Gastroesophageal sphincter (tissue), 4 donors: Measurements from ENCODE around the gene RNF215. TPM values are rescaled to one million over a fixed set of nuclear protein-coding genes. Genes with fewer than 3 reads are reported as not detected.
"Not testable (repeated sequence)": the region's sequence is repeated elsewhere in the genome, so short reads cannot be mapped to it uniquely, and the experiment has no call there.

Source experiments
- ATAC-seq: fragments of 150-250 bp; one replicate; pipeline ENCODE4 v1.9.1; 2016; ENCODE audit warnings: mild to moderate bottlenecking, moderate library complexity
- H3K27ac ChIP-seq, 4 donors: fragments of 200-600 bp; sonication (generic) in 3 of 4; 1 replicate in 3 of 4; 2 replicates in 1 of 4; pipeline ENCODE4 v1.5.1; 2016 to 2019
- H3K27me3 ChIP-seq: fragments of 200-600 bp; sonication (generic); one replicate; pipeline ENCODE4 v1.5.1; 2019
- H3K36me3 ChIP-seq, 2 donors: fragments of 200-600 bp; sonication (generic); one replicate each; pipeline ENCODE4 v1.5.1; 2019; ENCODE audit warnings: control low read depth in 1 of 2
- H3K4me1 ChIP-seq, 3 donors: fragments of 200-600 bp; sonication (generic); 1 replicate in 2 of 3; 2 replicates in 1 of 3; pipeline ENCODE4 v1.5.1; 2016 to 2019; ENCODE audit warnings: control low read depth in 2 of 3
- H3K4me3 ChIP-seq, 2 donors: fragments of 200-600 bp; sonication (generic); one replicate each; pipeline ENCODE4 v1.5.1; 2019; ENCODE audit warnings: mild to moderate bottlenecking in 1 of 2, moderate library complexity in 1 of 2
- H3K9me3 ChIP-seq, 3 donors: fragments of 200-600 bp; sonication (generic); one replicate each; pipeline ENCODE4 v1.5.1; 2017 to 2019; ENCODE audit warnings: control low read depth in 2 of 3
- CTCF ChIP-seq, 4 experiments: fragments of 200-600 bp in 2 of 4; fragments of 450-650 bp in 2 of 4; sonication (generic) in 1 of 4; IDR thresholded peaks; one replicate each; pipeline ENCODE4 v1.5.1; 2017 to 2019; ENCODE audit warnings: antibody characterized with exemption in 4 of 4, mild to moderate bottlenecking in 2 of 4, moderate library complexity in 2 of 4
- EP300 ChIP-seq: sonication (generic); formaldehyde crosslinking; IDR thresholded peaks from one replicate; pipeline ENCODE4 v1.6.1; 2017; ENCODE audit warnings: antibody characterized with exemption, mild to moderate bottlenecking
- POLR2A ChIP-seq, 2 donors: fragments of 450-650 bp; IDR thresholded peaks; one replicate each; pipeline ENCODE4 v1.6.1; 2017; ENCODE audit warnings: antibody characterized with exemption in 2 of 2, mild to moderate bottlenecking in 2 of 2, moderate library complexity in 1 of 2
- POLR2AphosphoS5 ChIP-seq: sonication (generic); formaldehyde crosslinking; IDR thresholded peaks from one replicate; pipeline ENCODE4 v1.6.1; 2017; ENCODE audit warnings: antibody characterized with exemption
- WGBS, 2 donors: methylation state at CpG; one replicate each; pipeline ENCODE4 v1.1.5; 2018; ENCODE audit warnings: low coverage in 1 of 2; 5-methylcytosine and 5-hydroxymethylcytosine counted together
- total RNA-seq, 4 donors: library from RNA; depleted of rRNA; stranded (reverse); fragments of >200 nt; gene quantifications; one replicate each; pipeline ENCODE4 v1.1.0, GENCODE V29; 2016

Gene RNF215
- total RNA-seq, 4 donors from 2014 or later, result 10.2 to 13.5 (median 11.7) TPM

- H3K27ac ChIP-seq, result peak overlapping the region in 1 of 4 donors; percentile 5
- no peaks in the 10 kb centered on the region for H3K9me3 ChIP-seq
- H3K4me1 ChIP-seq, result peaks cover 0 to 21% (median 0%) of the 10 kb centered on the region in 3 donors
- WGBS, 2 donors, result 93 to 100% methylated on average over 1 to 3 of the region's 7 CpGs
- peaks cover 13 to 100% of the 10 kb centered on the region in 2 donors for H3K36me3 ChIP-seq
- H3K27me3 ChIP-seq, result no peaks in the 10 kb centered on the region
- no peak for ATAC-seq
- TF ChIP-seq POLR2A (IDR thresholded peaks at IDR 0.05) (no peak), CTCF (IDR thresholded peaks at IDR 0.05) (no peak), POLR2AphosphoS5 (no peak), EP300 (no peak)
- H3K4me3 ChIP-seq, result no peak overlapping the region
These were observed 48.4 kb downstream of the RNF215 start for GRCh38 chr22:30338802-30339201.

- 71% methylated on average over 9 of the region's 9 CpGs; no CpG with 5 or more reads in 1 of the 2 donors for WGBS, 2 donors
These were observed 48.9 kb downstream of the RNF215 start for GRCh38 chr22:30338341-30338740.

GRCh38 chr22:30337461-30337778, 49.8 kb downstream of the RNF215 start:
- H3K36me3 ChIP-seq, result peaks cover 10 to 100% of the 10 kb centered on the region in 2 donors
- H3K4me1 ChIP-seq, result peaks cover 0 to 9% (median 0%) of the 10 kb centered on the region in 3 donors
- no peak for ATAC-seq
- H3K27ac ChIP-seq, result peak overlapping the region in 1 of 4 donors; percentile 35
- no peaks in the 10 kb centered on the region for H3K27me3 ChIP-seq
- no peak overlapping the region for H3K4me3 ChIP-seq
- TF ChIP-seq POLR2A (IDR thresholded peaks at IDR 0.05) (no peak), EP300 (no peak), POLR2AphosphoS5 (no peak), CTCF (IDR thresholded peaks at IDR 0.05) (no peak)
- H3K9me3 ChIP-seq, result no peaks in the 10 kb centered on the region
- 83% methylated on average over 5 of the region's 8 CpGs; no CpG with 5 or more reads in 1 of the 2 donors for WGBS, 2 donors

More at GRCh38 chr22:30338341-30338740, 48.9 kb downstream of the RNF215 start:
- H3K9me3 ChIP-seq, ATAC-seq, H3K27me3 ChIP-seq, H3K4me3 ChIP-seq: not testable (repeated sequence)
- peaks cover 0 to 16% (median 0%) of the 10 kb centered on the region in 3 donors for H3K4me1 ChIP-seq
- peak overlapping the region in 1 of 4 donors; percentile 5 for H3K27ac ChIP-seq
- peaks cover 13 to 100% of the 10 kb centered on the region in 2 donors for H3K36me3 ChIP-seq

GRCh38 chr22:30336752-30337460, 50.3 kb downstream of the RNF215 start:
- peak overlapping the region in 1 of 4 donors; percentile 35 for H3K27ac ChIP-seq
- H3K27me3 ChIP-seq, result no peaks in the 10 kb centered on the region
- H3K4me3 ChIP-seq, result no peak overlapping the region
- ATAC-seq, result no peak
- no peak for TF ChIP-seq EP300
- TF ChIP-seq POLR2A (IDR thresholded peaks at IDR 0.05), result no peak
- no peak for TF ChIP-seq CTCF (IDR thresholded peaks at IDR 0.05)
- no peak for TF ChIP-seq POLR2AphosphoS5
- 100% methylated on average over 1 of the region's 4 CpGs; no CpG with 5 or more reads in 1 of the 2 donors for WGBS, 2 donors
- peaks cover 7 to 100% of the 10 kb centered on the region in 2 donors for H3K36me3 ChIP-seq
- no peaks in the 10 kb centered on the region for H3K9me3 ChIP-seq
- H3K4me1 ChIP-seq, result peaks cover 0 to 9% (median 0%) of the 10 kb centered on the region in 3 donors

GRCh38 chr22:30335236-30335635, 52.0 kb downstream of the RNF215 start:
- Histone ChIP-seq H3K36me3 (peaks cover 7 to 99% of the 10 kb centered on the region in 2 donors), H3K27me3 (no peaks in the 10 kb centered on the region), H3K9me3 (no peaks in the 10 kb centered on the region), H3K4me1 (peaks cover 0 to 9% (median 0%) of the 10 kb centered on the region in 3 donors), H3K27ac (no peak overlapping the region), H3K4me3 (no peak overlapping the region)
- TF ChIP-seq POLR2AphosphoS5 (no peak), EP300 (no peak), CTCF (IDR thresholded peaks at IDR 0.05) (no peak), POLR2A (IDR thresholded peaks at IDR 0.05) (no peak)
- ATAC-seq, result no peak
- WGBS, 2 donors, result 80% methylated on average over 1 of the region's 1 CpG; no CpG with 5 or more reads in 1 of the 2 donors
